ENCODE measurements around the gene OGFRL1. TPM values are rescaled to one million over a fixed set of nuclear protein-coding genes. Genes with fewer than 3 reads are reported as not detected.

OGFRL1 gene
- total and polyA plus RNA-seq, 2 of the 4 experiments (the other 2 are of a cell fraction): 5.4 to 5.7 TPM

DNA sequence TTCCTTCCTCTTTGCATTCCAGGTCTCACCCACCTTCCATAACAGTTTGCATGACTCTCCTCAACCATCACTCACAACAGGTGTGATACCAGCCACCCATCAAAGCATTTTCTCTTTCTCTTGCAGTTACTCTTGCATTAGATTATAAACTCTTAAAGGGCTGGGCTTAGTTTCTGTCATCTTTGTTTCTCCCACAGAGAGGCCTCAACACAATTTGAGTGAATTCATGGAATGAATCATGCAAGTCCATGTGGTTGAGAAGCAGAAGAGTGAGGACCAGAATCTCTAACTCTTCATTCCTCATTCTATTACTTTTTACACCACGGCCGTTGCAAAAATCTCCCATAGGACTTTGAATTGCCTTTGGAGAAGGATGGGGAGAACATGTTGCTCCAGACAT is 31.4 kb downstream of the OGFRL1 start:
- BruUV-seq (replicated peaks): no TSS peak
- H4K91ac ChIP-seq (ENCODE audit: insufficient read depth, low read depth, low read length): no peak overlapping the region
- H3K79me1 ChIP-seq (ENCODE audit: low read depth in 1 of 2, low read length in 2 of 2): no peaks in the 10 kb centered on the region; a peak in 1 of 4 replicates
- H2AK5ac ChIP-seq (ENCODE audit: low read depth, low read length): no peak overlapping the region
- dilution Hi-C loops (cut with HindIII; ENCODE audit: low sequenced_read_pairs, unreplicated experiment): no loop called here
- no peak overlapping the region for H3K14ac ChIP-seq (replicated peaks; ENCODE audit: low read depth, low read length)
- no peak overlapping the region for H4K8ac ChIP-seq (ENCODE audit: low read depth in 2 of 2, low read length in 2 of 2)
- H3K9me1 ChIP-seq (ENCODE audit: insufficient read depth, low read length): no peaks in the 10 kb centered on the region
- H3K4ac ChIP-seq (ENCODE audit: low read depth, low read length): no peak overlapping the region
- no peak for ATAC-seq (ENCODE audit: low read depth)
- DNase-seq: no peak
- intact Hi-C loops (cut with micrococcal nuclease): no loop called here
- H2BK20ac ChIP-seq (ENCODE audit: low read depth, low read length): no peak overlapping the region
- in situ Hi-C loops (cut with MboI; ENCODE audit: low sequenced_read_pairs): no loop called here
- H3K9me3 ChIP-seq (ENCODE audit: control insufficient read depth, insufficient read depth, low read length): no peaks in the 10 kb centered on the region
- no peak overlapping the region for H3K18ac ChIP-seq (ENCODE audit: low read depth, low read length)
- H3K4me3 ChIP-seq (ENCODE audit: insufficient read depth, low read depth, low read length): no peak overlapping the region
- no CpG with 5 or more reads among the region's 2 CpGs for WGBS, 2 experiments (ENCODE audit: extremely low coverage in 2 of 2, insufficient read length in 1 of 2)
- no peak overlapping the region for H4K5ac ChIP-seq (ENCODE audit: low read depth, low read length)
- no peak overlapping the region for H2AFZ ChIP-seq (replicated peaks; ENCODE audit: low read length, poor library complexity)
- no peak overlapping the region for H3K56ac ChIP-seq (ENCODE audit: extremely low read depth, insufficient read depth, low read length)
- no peak overlapping the region for H2AK9ac ChIP-seq (replicated peaks; ENCODE audit: low read depth, low read length, poor library complexity)
- no peak overlapping the region for H3K4me2 ChIP-seq (ENCODE audit: low read depth, low read length)
- H3K4me1 ChIP-seq (ENCODE audit: control insufficient read depth, insufficient read depth, low read length): peaks cover 2% of the 10 kb centered on the region; the same call in 1 of the 2 replicates
- no peak overlapping the region for H2BK15ac ChIP-seq (ENCODE audit: low read depth, low read length)
- H3K27me3 ChIP-seq (ENCODE audit: control insufficient read depth, insufficient read depth, low read length): no peaks in the 10 kb centered on the region
- CTCF ChIA-PET: no interaction called here
- no peak overlapping the region for H2BK5ac ChIP-seq (ENCODE audit: low read depth, low read length, poor library complexity, severe bottlenecking)
- TF ChIP-seq MAZ (IDR thresholded peaks at IDR 0.05; ENCODE audit: borderline replicate concordance, low read depth, low read length) (no peak), MAFK (IDR thresholded peaks at IDR 0.05; ENCODE audit: low read depth, low read length) (no peak), BHLHE40 (IDR thresholded peaks at IDR 0.05; ENCODE audit: low read depth, low read length) (no peak), CHD1 (IDR thresholded peaks at IDR 0.05; ENCODE audit: low read depth, low read length) (no peak), MXI1 (IDR thresholded peaks at IDR 0.05; ENCODE audit: borderline replicate concordance, low read depth, low read length) (no peak), RFX5 (IDR thresholded peaks at IDR 0.05; ENCODE audit: low read depth, low read length) (no peak), POLR2A (IDR thresholded peaks at IDR 0.05; ENCODE audit: low read depth, low read length) (no peak), FOS (IDR thresholded peaks at IDR 0.05; ENCODE audit: low read depth, low read length) (no peak), RAD21 (IDR thresholded peaks at IDR 0.05; ENCODE audit: low read length) (no peak), SMC3 (IDR thresholded peaks at IDR 0.05; ENCODE audit: low read depth, low read length) (no peak), RCOR1 (IDR thresholded peaks at IDR 0.05; ENCODE audit: insufficient replicate concordance, low read length) (no peak), NFE2L2 (IDR thresholded peaks at IDR 0.05; ENCODE audit: low read depth, low read length) (no peak), CEBPB (IDR thresholded peaks at IDR 0.05; ENCODE audit: low read depth, low read length) (no peak)
- TF ChIP-seq, protein P1, sequence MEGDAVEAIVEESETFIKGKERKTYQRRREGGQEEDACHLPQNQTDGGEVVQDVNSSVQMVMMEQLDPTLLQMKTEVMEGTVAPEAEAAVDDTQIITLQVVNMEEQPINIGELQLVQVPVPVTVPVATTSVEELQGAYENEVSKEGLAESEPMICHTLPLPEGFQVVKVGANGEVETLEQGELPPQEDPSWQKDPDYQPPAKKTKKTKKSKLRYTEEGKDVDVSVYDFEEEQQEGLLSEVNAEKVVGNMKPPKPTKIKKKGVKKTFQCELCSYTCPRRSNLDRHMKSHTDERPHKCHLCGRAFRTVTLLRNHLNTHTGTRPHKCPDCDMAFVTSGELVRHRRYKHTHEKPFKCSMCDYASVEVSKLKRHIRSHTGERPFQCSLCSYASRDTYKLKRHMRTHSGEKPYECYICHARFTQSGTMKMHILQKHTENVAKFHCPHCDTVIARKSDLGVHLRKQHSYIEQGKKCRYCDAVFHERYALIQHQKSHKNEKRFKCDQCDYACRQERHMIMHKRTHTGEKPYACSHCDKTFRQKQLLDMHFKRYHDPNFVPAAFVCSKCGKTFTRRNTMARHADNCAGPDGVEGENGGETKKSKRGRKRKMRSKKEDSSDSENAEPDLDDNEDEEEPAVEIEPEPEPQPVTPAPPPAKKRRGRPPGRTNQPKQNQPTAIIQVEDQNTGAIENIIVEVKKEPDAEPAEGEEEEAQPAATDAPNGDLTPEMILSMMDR (conservative IDR thresholded peaks at IDR 0.05; ENCODE audit: low read depth, low read length): no peak
- TF ChIP-seq, protein P2, sequence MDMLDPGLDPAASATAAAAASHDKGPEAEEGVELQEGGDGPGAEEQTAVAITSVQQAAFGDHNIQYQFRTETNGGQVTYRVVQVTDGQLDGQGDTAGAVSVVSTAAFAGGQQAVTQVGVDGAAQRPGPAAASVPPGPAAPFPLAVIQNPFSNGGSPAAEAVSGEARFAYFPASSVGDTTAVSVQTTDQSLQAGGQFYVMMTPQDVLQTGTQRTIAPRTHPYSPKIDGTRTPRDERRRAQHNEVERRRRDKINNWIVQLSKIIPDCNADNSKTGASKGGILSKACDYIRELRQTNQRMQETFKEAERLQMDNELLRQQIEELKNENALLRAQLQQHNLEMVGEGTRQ (IDR thresholded peaks at IDR 0.05; ENCODE audit: low read depth, low read length): no peak
- TF ChIP-seq, protein P3, sequence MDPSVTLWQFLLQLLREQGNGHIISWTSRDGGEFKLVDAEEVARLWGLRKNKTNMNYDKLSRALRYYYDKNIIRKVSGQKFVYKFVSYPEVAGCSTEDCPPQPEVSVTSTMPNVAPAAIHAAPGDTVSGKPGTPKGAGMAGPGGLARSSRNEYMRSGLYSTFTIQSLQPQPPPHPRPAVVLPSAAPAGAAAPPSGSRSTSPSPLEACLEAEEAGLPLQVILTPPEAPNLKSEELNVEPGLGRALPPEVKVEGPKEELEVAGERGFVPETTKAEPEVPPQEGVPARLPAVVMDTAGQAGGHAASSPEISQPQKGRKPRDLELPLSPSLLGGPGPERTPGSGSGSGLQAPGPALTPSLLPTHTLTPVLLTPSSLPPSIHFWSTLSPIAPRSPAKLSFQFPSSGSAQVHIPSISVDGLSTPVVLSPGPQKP (IDR thresholded peaks at IDR 0.05; ENCODE audit: borderline replicate concordance, low read depth, low read length): no peak
- H4K20me1 ChIP-seq (ENCODE audit: insufficient read depth, low read length): no peaks in the 10 kb centered on the region
- POLR2A ChIA-PET (ENCODE audit: unreplicated experiment): no interaction called here
- no peaks in the 10 kb centered on the region for H3K36me3 ChIP-seq (ENCODE audit: control insufficient read depth, insufficient read depth, low read length)
- H3K23ac ChIP-seq (ENCODE audit: low read depth, low read length): no peak overlapping the region
- H2BK120ac ChIP-seq (ENCODE audit: low read depth, low read length): no peak overlapping the region
- no peak overlapping the region for H3K27ac ChIP-seq (ENCODE audit: insufficient read depth, low read length)
- no peak overlapping the region for H3K9ac ChIP-seq (ENCODE audit: low read depth, low read length)
